ENCODE measurements around the gene KRTAP4-9.
"Not testable (repeated sequence)": the region's sequence is repeated elsewhere in the genome, so short reads cannot be mapped to it uniquely, and the experiment has no call there.

KRTAP4-9 gene

GRCh38 chr17:41118721-41119120, 13.5 kb downstream of the KRTAP4-9 start:
- Histone ChIP-seq H3K27ac (ENCODE audit: low read depth, low read length) (no peak overlapping the region), H3K79me2 (ENCODE audit: control insufficient read depth, insufficient read depth, low read length) (no peaks in the 10 kb centered on the region), H3K23ac (ENCODE audit: low read length) (no peak overlapping the region), H3K79me1 (ENCODE audit: low read length) (no peaks in the 10 kb centered on the region), H3K4me3 (ENCODE audit: low read length) (no peak overlapping the region), H3K36me3 (ENCODE audit: control insufficient read depth, insufficient read depth, low read length) (no peaks in the 10 kb centered on the region), H2BK120ac (ENCODE audit: low read depth, low read length) (no peak overlapping the region), H3K4me2 (ENCODE audit: low read length) (no peak overlapping the region), H3K18ac (ENCODE audit: low read length) (no peak overlapping the region), H4K5ac (ENCODE audit: low read length) (no peak overlapping the region), H2AK5ac (ENCODE audit: low read length) (no peak overlapping the region), H3K27me3 (ENCODE audit: insufficient read depth, low read length, poor library complexity) (no peaks in the 10 kb centered on the region), H3K4me1 (ENCODE audit: control insufficient read depth, low read depth, low read length) (no peaks in the 10 kb centered on the region), H3K9ac (ENCODE audit: low read length) (no peak overlapping the region), H3K4ac (ENCODE audit: low read depth, low read length) (no peak overlapping the region), H2BK15ac (replicated peaks; ENCODE audit: low read depth) (no peak overlapping the region), H4K8ac (ENCODE audit: low read depth, low read length) (no peak overlapping the region), H3K56ac (ENCODE audit: low read length) (no peak overlapping the region), H2BK5ac (ENCODE audit: low read length) (no peak overlapping the region)
- no peak for DNase-seq
- no CpG with 5 or more reads among the region's 4 CpGs for WGBS (ENCODE audit: extremely low coverage, insufficient coverage, low lambda C conversion rate)

- not testable (repeated sequence) for H3K27me3 ChIP-seq (ENCODE audit: insufficient read depth, low read length, poor library complexity); H3K23ac ChIP-seq (ENCODE audit: low read length); H3K36me3 ChIP-seq (ENCODE audit: control insufficient read depth, insufficient read depth, low read length); H3K4me2 ChIP-seq (ENCODE audit: low read length); H3K18ac ChIP-seq (ENCODE audit: low read length); H4K8ac ChIP-seq (ENCODE audit: low read depth, low read length); H2BK120ac ChIP-seq (ENCODE audit: low read depth, low read length); H3K4me1 ChIP-seq (ENCODE audit: control insufficient read depth, low read depth, low read length); H3K79me1 ChIP-seq (ENCODE audit: low read length); H3K27ac ChIP-seq (ENCODE audit: low read depth, low read length); H2BK5ac ChIP-seq (ENCODE audit: low read length); H4K5ac ChIP-seq (ENCODE audit: low read length); H2BK15ac ChIP-seq (replicated peaks; ENCODE audit: low read depth); H3K56ac ChIP-seq (ENCODE audit: low read length); H3K4ac ChIP-seq (ENCODE audit: low read depth, low read length); DNase-seq; H3K4me3 ChIP-seq (ENCODE audit: low read length); H3K79me2 ChIP-seq (ENCODE audit: control insufficient read depth, insufficient read depth, low read length); H3K9ac ChIP-seq (ENCODE audit: low read length); H2AK5ac ChIP-seq (ENCODE audit: low read length)
- no CpG with 5 or more reads among the region's 11 CpGs for WGBS (ENCODE audit: extremely low coverage, insufficient coverage, low lambda C conversion rate)
Observed at GRCh38 chr17:41119696-41120690, 14.8 kb downstream of the KRTAP4-9 start.

GRCh38 chr17:41121742-41122141, 16.6 kb downstream of the KRTAP4-9 start:
- Histone ChIP-seq H3K4me2 (ENCODE audit: low read length) (no peak overlapping the region), H3K4me3 (ENCODE audit: low read length) (no peak overlapping the region), H3K9ac (ENCODE audit: low read length) (no peak overlapping the region), H3K27ac (ENCODE audit: low read depth, low read length) (no peak overlapping the region), H3K4me1 (ENCODE audit: control insufficient read depth, low read depth, low read length) (no peaks in the 10 kb centered on the region), H3K23ac (ENCODE audit: low read length) (no peak overlapping the region), H3K4ac (ENCODE audit: low read depth, low read length) (no peak overlapping the region), H2BK120ac (ENCODE audit: low read depth, low read length) (no peak overlapping the region), H3K56ac (ENCODE audit: low read length) (no peak overlapping the region), H2BK5ac (ENCODE audit: low read length) (no peak overlapping the region), H3K27me3 (ENCODE audit: insufficient read depth, low read length, poor library complexity) (no peaks in the 10 kb centered on the region), H2BK15ac (replicated peaks; ENCODE audit: low read depth) (no peak overlapping the region), H2AK5ac (ENCODE audit: low read length) (no peak overlapping the region), H3K79me2 (ENCODE audit: control insufficient read depth, insufficient read depth, low read length) (no peaks in the 10 kb centered on the region), H4K8ac (ENCODE audit: low read depth, low read length) (no peak overlapping the region), H3K18ac (ENCODE audit: low read length) (no peak overlapping the region), H3K79me1 (ENCODE audit: low read length) (no peaks in the 10 kb centered on the region), H4K5ac (ENCODE audit: low read length) (no peak overlapping the region), H3K36me3 (ENCODE audit: control insufficient read depth, insufficient read depth, low read length) (no peaks in the 10 kb centered on the region)
- WGBS (ENCODE audit: extremely low coverage, insufficient coverage, low lambda C conversion rate), result no CpG with 5 or more reads among the region's 2 CpGs
- no peak for DNase-seq

GRCh38 chr17:41123292-41123990, 18.3 kb downstream of the KRTAP4-9 start:
- not testable (repeated sequence) for DNase-seq; H4K5ac ChIP-seq (ENCODE audit: low read length); H3K27ac ChIP-seq (ENCODE audit: low read depth, low read length); H2BK5ac ChIP-seq (ENCODE audit: low read length); H3K36me3 ChIP-seq (ENCODE audit: control insufficient read depth, insufficient read depth, low read length); H3K56ac ChIP-seq (ENCODE audit: low read length); H3K4me2 ChIP-seq (ENCODE audit: low read length); H3K79me1 ChIP-seq (ENCODE audit: low read length); H4K8ac ChIP-seq (ENCODE audit: low read depth, low read length); H3K9ac ChIP-seq (ENCODE audit: low read length); H3K4ac ChIP-seq (ENCODE audit: low read depth, low read length); H3K27me3 ChIP-seq (ENCODE audit: insufficient read depth, low read length, poor library complexity); H3K79me2 ChIP-seq (ENCODE audit: control insufficient read depth, insufficient read depth, low read length); H3K23ac ChIP-seq (ENCODE audit: low read length); H3K18ac ChIP-seq (ENCODE audit: low read length); H3K4me1 ChIP-seq (ENCODE audit: control insufficient read depth, low read depth, low read length); H2BK120ac ChIP-seq (ENCODE audit: low read depth, low read length); H2AK5ac ChIP-seq (ENCODE audit: low read length); H2BK15ac ChIP-seq (replicated peaks; ENCODE audit: low read depth); H3K4me3 ChIP-seq (ENCODE audit: low read length)
- whole genome bisulfite sequencing (ENCODE audit: extremely low coverage, insufficient coverage, low lambda C conversion rate), result no CpG with 5 or more reads among the region's 12 CpGs

GRCh38 chr17:41123991-41124371, 18.8 kb downstream of the KRTAP4-9 start, which contains the start of gene KRTAP4-12:
Gene KRTAP4-12, minus strand, starts transcription at chr17:41124182. Its CDS starts 60 bp downstream, at chr17:41124122.
- H3K79me2 ChIP-seq (ENCODE audit: control insufficient read depth, insufficient read depth, low read length); H3K4me2 ChIP-seq (ENCODE audit: low read length); H3K4me1 ChIP-seq (ENCODE audit: control insufficient read depth, low read depth, low read length); H3K4me3 ChIP-seq (ENCODE audit: low read length); H3K56ac ChIP-seq (ENCODE audit: low read length); H3K27me3 ChIP-seq (ENCODE audit: insufficient read depth, low read length, poor library complexity); H2BK15ac ChIP-seq (replicated peaks; ENCODE audit: low read depth); H3K18ac ChIP-seq (ENCODE audit: low read length); H3K9ac ChIP-seq (ENCODE audit: low read length); H3K36me3 ChIP-seq (ENCODE audit: control insufficient read depth, insufficient read depth, low read length); H3K23ac ChIP-seq (ENCODE audit: low read length); H2BK5ac ChIP-seq (ENCODE audit: low read length); DNase-seq; H2AK5ac ChIP-seq (ENCODE audit: low read length); H4K8ac ChIP-seq (ENCODE audit: low read depth, low read length); H3K4ac ChIP-seq (ENCODE audit: low read depth, low read length); H3K27ac ChIP-seq (ENCODE audit: low read depth, low read length); H3K79me1 ChIP-seq (ENCODE audit: low read length); H4K5ac ChIP-seq (ENCODE audit: low read length); H2BK120ac ChIP-seq (ENCODE audit: low read depth, low read length): not testable (repeated sequence)
- no CpG with 5 or more reads among the region's 3 CpGs for WGBS (ENCODE audit: extremely low coverage, insufficient coverage, low lambda C conversion rate)

Measured in mesendoderm (in vitro differentiated cells).